Mesodermal cell (in vitro differentiated cells): ENCODE data around the gene IFNA1.
"Not testable (repeated sequence)": the region's sequence is repeated elsewhere in the genome, so short reads cannot be mapped to it uniquely, and the experiment has no call there.

Experiments
- H3K27ac ChIP-seq: 2 replicates; pipeline ENCODE4 v1.7.0; 2013; ENCODE audit warnings: mild to moderate bottlenecking, low read depth, low read length, moderate library complexity; ENCODE audit not compliant: severe bottlenecking
- H3K36me3 ChIP-seq: 2 replicates; pipeline ENCODE4 v1.7.1; 2013; ENCODE audit warnings: mild to moderate bottlenecking, low read length, moderate library complexity; ENCODE audit not compliant: control insufficient read depth, insufficient read depth
- H3K4me1 ChIP-seq: one replicate; pipeline ENCODE4 v1.7.1; 2013; ENCODE audit warnings: mild to moderate bottlenecking, low read length; ENCODE audit not compliant: insufficient read depth, control insufficient read depth, poor library complexity, severe bottlenecking
- H3K4me3 ChIP-seq: 2 replicates; pipeline ENCODE4 v1.7.0; 2013; ENCODE audit warnings: low read length, control low read depth, mild to moderate bottlenecking; ENCODE audit not compliant: insufficient read depth, poor library complexity, severe bottlenecking; ENCODE audit errors: extremely low read depth
- H3K9me3 ChIP-seq: 2 replicates; pipeline ENCODE4 v1.7.1; 2013; ENCODE audit warnings: mild to moderate bottlenecking, low read length, moderate library complexity; ENCODE audit not compliant: control insufficient read depth
- WGBS, 2 experiments: methylation state at CpG; one replicate each; pipeline ENCODE4 v1.1.5; 2013; ENCODE audit warnings: missing lambda C conversion rate in 2 of 2; ENCODE audit not compliant: insufficient coverage in 2 of 2; 5-methylcytosine and 5-hydroxymethylcytosine counted together

IFNA1 gene

GRCh38 chr9:21413624-21414023 lies 26.6 kb upstream of the IFNA1 start:
- H3K36me3 ChIP-seq = no peaks in the 10 kb centered on the region
- 78 to 85% methylated on average over 3 to 4 of the region's 5 CpGs for WGBS, 2 experiments
- no peaks in the 10 kb centered on the region for H3K9me3 ChIP-seq
- no peak overlapping the region for H3K27ac ChIP-seq
- H3K4me3 ChIP-seq = no peak overlapping the region
- peaks cover 3% of the 10 kb centered on the region for H3K4me1 ChIP-seq

GRCh38 chr9:21414220-21414940 lies 25.9 kb upstream of the IFNA1 start:
- 95 to 100% methylated on average over 2 of the region's 2 CpGs for WGBS, 2 experiments
- no peaks in the 10 kb centered on the region for H3K9me3 ChIP-seq
- H3K27ac ChIP-seq = no peak overlapping the region
- no peaks in the 10 kb centered on the region for H3K36me3 ChIP-seq
- H3K4me1 ChIP-seq = peaks cover 3% of the 10 kb centered on the region
- no peak overlapping the region for H3K4me3 ChIP-seq

GRCh38 chr9:21415493-21416267 lies 24.6 kb upstream of the IFNA1 start:
- 95 to 96% methylated on average over 4 of the region's 5 CpGs for WGBS, 2 experiments
- Histone ChIP-seq H3K27ac (no peak overlapping the region), H3K4me3 (no peak overlapping the region), H3K4me1 (peaks cover 3% of the 10 kb centered on the region), H3K9me3 (no peaks in the 10 kb centered on the region), H3K36me3 (no peaks in the 10 kb centered on the region)

- WGBS, 2 experiments = no CpG with 5 or more reads among the region's 1 CpG
- Histone ChIP-seq H3K9me3 (no peaks in the 10 kb centered on the region), H3K36me3 (no peaks in the 10 kb centered on the region), H3K4me1 (no peaks in the 10 kb centered on the region), H3K27ac (no peak overlapping the region), H3K4me3 (no peak overlapping the region)
Observed at GRCh38 chr9:21428235-21428634, 12.0 kb upstream of the IFNA1 start.

GRCh38 chr9:21429191-21429590 lies 11.0 kb upstream of the IFNA1 start:
- H3K36me3 ChIP-seq = no peaks in the 10 kb centered on the region
- H3K4me1 ChIP-seq = no peaks in the 10 kb centered on the region
- H3K4me3 ChIP-seq = no peak overlapping the region
- 83 to 86% methylated on average over 1 of the region's 2 CpGs for WGBS, 2 experiments
- no peak overlapping the region for H3K27ac ChIP-seq
- H3K9me3 ChIP-seq = no peaks in the 10 kb centered on the region

GRCh38 chr9:21432672-21433425 lies 7.4 kb upstream of the IFNA1 start:
- no peaks in the 10 kb centered on the region for H3K4me1 ChIP-seq
- no peaks in the 10 kb centered on the region for H3K9me3 ChIP-seq
- H3K36me3 ChIP-seq = no peaks in the 10 kb centered on the region
- 80 to 89% methylated on average over 1 of the region's 2 CpGs for WGBS, 2 experiments
- H3K4me3 ChIP-seq = no peak overlapping the region
- no peak overlapping the region for H3K27ac ChIP-seq

- WGBS, 2 experiments = 77% methylated on average over 4 of the region's 9 CpGs; no CpG with 5 or more reads in 1 of the 2 experiments
- H3K36me3 ChIP-seq = no peaks in the 10 kb centered on the region
- no peak overlapping the region for H3K4me3 ChIP-seq
- H3K9me3 ChIP-seq = no peaks in the 10 kb centered on the region
- no peak overlapping the region for H3K27ac ChIP-seq
- no peaks in the 10 kb centered on the region for H3K4me1 ChIP-seq
Observed at GRCh38 chr9:21434202-21435014, 5.8 kb upstream of the IFNA1 start.

- H3K4me3 ChIP-seq, H3K4me1 ChIP-seq, H3K36me3 ChIP-seq, H3K9me3 ChIP-seq, H3K27ac ChIP-seq: not testable (repeated sequence)
- 89 to 100% methylated on average over 1 to 2 of the region's 7 CpGs for WGBS, 2 experiments
Observed at GRCh38 chr9:21435015-21435383, 5.2 kb upstream of the IFNA1 start.

GRCh38 chr9:21443849-21444625 lies 3.8 kb downstream of the IFNA1 start:
- no peaks in the 10 kb centered on the region for H3K36me3 ChIP-seq
- H3K4me3 ChIP-seq = no peak overlapping the region
- H3K27ac ChIP-seq = no peak overlapping the region
- H3K9me3 ChIP-seq = no peaks in the 10 kb centered on the region
- no peaks in the 10 kb centered on the region for H3K4me1 ChIP-seq
- 83 to 100% methylated on average over 1 to 2 of the region's 4 CpGs for WGBS, 2 experiments

- H3K4me3 ChIP-seq, H3K9me3 ChIP-seq, H3K27ac ChIP-seq, H3K36me3 ChIP-seq, H3K4me1 ChIP-seq: not testable (repeated sequence)
- 95 to 100% methylated on average over 2 to 4 of the region's 5 CpGs for WGBS, 2 experiments
Observed at GRCh38 chr9:21449312-21449711, 9.1 kb downstream of the IFNA1 start.
